Measurements from ENCODE around the gene IL17REL.

IL17REL gene

DNA sequence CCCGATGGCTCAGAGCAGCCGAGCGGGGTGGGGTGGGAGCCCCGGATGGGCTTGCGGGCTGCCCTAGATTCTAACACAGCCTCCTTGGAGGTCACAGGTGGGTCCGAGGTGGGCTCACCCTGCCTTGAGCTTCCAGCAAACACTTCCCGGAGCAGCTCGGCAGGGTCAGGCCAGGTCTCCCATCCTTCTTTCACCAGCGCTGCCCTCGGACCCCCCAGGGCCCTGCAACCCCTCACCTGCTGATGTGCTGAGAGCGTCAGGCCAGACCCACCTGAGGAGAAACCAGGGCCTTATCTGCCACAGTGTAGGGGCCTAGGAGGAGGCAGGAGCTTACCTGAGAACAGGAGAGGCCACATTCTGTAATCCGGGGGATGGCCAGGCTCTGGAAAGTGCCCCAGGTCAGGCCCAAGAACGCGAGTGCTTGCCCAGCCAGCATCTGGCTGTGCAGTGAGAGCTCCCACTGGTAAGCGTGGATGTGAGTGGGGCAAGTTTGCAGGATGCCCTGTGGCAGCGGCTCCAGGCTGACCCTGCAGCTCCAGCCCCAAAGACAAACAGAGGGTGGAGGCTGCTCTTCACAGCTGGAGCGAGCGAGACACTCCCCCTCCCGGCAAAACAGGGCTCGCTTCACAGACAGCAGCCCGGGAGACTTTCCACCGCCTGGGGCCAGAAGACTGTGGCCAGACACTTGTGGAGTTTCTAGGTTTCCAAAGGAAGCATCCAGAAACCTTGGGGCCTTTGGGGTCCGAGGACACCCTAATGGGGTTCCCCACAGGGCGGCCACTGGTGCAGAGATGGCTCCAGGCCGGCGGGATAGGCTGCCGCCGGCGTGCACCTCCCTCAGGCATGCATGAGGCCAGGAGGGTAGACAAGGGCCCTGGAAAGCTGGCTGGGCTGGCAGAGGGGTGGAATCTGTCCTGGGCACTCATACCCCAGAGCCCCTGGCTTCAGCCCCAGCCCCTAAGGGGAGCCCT is at the start of gene IL17REL:
Gene IL17REL (minus strand): TSS at position 555 of the 971 bp plus-strand sequence. CDS start 119 bp downstream, at position 436.
- DNase-seq, result no peak

DNA sequence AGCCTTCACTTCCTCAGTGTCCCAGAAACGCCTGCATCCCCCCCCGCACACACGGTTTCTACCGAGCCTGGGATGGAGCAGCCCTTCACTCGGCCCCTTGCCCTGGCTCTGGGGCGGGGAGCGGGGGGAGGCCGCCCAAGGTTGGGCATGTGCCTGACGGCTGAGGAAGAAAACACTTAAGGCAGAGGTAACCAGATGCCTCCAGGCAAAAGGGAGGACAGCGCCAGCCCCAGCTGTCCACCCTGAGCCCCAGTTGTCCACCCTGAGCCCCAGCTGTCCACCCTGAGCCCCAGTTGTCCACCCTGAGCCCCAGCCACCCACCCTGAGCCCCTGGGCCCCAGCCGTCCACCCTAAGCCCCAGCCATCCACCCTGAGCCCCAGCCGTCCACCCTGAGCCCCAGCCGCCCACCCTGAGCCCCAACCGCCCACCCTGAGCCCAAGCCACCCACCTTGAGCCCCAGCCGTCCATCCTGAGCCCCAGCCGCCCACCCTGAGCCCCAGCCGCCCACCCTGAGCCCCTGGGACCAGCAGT is 49.3 kb upstream of the IL17REL start:
- no peak for DNase-seq

DNA sequence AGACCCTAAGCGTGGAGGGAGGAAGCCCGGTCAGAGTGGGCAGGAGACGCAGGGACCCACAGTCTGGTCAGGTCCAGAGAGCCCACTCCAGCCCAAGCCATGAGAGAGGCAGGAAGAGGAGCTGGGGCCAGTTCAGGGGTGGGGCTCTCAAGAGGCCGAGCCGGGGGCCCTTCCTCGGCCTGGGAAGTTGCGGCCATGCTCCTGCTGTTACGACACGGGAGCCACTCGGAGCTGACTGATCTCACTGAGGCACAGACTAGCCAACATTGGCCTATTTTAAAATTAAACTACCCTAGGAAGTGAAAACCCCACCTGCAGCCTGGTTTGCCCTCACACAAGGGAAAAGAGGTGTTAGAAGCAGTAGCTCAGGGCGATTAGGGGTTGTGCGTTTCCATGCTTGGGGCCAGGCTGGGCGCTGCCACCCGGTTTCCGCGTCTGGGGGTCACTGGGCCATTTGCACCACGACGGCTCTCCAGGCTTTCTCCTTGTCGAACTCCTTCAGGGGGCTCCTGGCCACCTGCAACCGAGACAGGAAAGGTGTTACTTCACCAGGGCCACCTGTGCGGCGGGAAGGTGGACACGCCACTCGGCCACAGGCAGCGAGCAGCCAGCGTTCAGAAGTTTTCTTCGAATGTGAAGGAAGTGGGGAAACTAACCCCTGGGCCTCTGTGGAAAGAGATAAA is 48.7 kb upstream of the IL17REL start:
- DNase-seq, result no peak

DNA sequence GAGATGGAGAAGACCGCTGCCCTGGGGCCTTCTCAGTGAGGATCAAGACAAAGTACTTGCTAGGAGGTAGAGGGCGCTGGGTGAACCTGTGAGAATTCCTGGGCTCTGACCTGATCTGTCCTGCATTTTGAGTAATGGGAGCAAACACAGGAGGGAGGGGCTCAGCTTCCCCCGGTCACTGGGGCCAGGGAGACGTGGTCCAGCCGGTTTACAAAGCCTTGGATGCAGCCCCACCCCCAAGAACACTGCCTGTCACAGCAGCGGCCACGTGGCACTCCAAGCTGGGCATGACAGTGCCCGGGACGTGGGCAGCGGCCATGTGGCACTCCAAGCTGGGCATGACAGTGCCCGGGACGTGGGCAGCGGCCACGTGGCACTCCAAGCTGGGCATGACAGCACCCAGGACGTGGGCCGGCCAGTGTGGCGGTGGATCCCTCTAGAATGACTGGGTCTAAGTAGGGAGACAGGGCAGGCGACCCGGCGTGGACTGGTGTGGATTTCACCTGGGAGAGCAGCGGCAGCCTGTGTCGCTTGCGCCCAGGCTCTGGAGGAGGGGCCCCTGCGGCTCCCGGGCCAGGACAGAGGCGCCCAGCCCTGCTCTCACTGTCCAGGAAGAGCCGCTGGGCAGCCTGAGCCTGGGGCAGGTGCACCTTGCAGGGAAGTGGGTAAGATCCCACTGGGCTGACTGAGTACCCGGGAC is 48.0 kb upstream of the IL17REL start:
- no peak for DNase-seq

DNA sequence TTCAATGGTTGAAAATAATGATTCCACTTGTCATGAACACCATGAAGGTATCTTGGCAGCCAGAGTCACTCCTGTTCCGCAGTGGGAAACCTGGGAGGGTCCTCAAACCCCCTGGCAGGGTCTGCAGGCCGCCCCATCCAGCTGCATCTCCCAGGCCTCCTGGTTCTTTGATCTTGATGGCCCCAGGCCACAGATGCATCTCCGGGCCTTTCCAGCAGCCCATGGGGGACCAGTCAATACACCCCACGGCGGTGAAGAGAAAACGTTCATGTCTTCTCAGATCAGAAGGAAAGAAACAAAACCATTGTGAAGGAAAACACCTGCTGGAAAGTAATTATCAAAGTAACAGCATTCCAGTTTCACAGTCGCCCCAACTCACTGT is 47.3 kb upstream of the IL17REL start:
- DNase-seq, result no peak

DNA sequence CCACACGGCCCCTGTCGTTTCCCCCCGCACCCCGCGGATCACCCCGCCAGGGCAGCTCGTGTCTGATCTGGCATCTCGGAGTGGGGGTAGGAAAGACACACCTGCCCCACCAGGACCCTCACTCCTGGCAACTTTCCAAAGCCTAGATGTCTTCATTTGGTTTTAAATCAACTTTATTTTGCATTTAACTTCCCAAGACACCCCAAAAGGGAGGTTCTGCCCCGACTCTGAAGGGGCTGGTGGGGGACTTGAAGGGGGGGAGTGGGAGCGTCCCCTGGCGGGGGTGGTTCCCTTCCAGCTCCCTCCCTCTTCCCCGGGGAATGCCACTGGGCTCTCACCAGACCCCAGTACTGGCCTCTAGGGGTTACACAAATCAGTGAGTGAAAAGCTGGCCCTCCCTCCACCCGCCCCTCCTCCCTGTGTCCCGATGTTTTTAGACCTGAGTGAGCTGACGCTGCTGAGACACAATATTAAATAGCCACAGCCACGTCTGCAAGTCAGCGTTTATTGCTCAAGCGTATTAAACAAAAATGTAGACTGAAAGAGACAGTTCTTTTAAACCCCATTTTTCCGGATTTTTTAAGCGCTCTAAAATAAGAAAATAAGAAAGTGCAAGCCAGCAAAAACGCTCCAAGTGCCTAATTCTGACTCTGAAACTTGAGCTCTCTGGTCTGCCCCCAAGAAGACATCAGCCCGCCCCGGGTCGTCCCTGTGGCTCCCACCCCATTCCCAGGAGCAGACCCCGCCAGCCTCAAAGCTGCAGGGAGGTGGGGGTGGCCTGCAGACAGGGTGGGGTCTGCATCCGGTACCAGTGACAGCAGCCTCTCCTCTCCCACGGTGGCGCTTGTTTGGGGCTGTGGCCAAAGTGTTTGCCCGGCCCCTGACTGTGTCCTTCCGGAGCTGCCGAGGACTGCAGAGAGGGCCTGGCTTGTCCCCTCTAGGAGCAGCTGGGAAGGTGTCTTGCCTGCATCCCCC is 46.6 kb upstream of the IL17REL start:
- peak; percentile 33 for DNase-seq

DNA sequence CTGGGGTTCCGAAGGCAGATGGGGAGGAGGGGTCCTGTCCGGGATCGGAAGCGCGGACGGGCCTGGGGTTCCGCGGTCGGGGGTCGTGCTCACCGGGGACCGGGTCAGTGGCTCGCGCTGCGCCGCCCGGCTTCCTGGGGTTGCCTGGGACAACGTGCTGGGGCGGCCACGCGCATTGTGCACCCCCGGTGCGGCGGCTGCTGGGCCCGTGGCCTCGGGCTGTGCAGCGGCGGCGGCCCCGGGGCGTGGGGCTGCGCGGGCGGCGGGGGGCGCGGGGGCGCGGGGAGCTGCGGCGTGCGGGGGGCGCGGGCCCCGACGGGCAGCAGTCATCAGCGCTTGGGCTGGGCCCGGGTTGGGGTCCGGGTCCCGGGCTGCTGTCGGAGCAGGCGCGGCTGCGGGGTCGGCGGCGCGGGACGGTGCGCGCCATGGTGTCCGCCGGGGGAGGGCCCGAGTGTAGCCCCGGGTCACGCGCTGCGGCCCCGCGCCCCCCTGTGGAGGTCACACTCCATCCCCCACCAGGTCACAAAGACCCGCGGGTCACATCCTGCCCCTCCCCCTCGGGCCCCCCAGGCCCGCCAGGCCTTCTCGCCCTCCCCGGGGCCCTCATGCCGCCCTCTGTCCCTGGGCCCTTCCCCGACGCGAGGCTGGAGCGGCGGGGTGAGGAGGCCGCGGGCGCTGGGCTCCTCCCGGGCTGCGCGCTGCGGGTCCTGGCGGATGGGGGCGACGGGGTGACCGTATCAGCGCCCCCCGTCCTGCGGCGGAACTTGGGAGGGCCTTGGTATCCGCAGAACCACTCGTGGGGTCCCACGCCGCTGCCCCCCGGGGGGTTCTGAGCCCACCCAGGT is 45.7 kb upstream of the IL17REL start, which contains the start of gene TTLL8:
Gene TTLL8 (minus strand): TSS at position 238 of the 845 bp plus-strand sequence.
- no peak for DNase-seq

DNA sequence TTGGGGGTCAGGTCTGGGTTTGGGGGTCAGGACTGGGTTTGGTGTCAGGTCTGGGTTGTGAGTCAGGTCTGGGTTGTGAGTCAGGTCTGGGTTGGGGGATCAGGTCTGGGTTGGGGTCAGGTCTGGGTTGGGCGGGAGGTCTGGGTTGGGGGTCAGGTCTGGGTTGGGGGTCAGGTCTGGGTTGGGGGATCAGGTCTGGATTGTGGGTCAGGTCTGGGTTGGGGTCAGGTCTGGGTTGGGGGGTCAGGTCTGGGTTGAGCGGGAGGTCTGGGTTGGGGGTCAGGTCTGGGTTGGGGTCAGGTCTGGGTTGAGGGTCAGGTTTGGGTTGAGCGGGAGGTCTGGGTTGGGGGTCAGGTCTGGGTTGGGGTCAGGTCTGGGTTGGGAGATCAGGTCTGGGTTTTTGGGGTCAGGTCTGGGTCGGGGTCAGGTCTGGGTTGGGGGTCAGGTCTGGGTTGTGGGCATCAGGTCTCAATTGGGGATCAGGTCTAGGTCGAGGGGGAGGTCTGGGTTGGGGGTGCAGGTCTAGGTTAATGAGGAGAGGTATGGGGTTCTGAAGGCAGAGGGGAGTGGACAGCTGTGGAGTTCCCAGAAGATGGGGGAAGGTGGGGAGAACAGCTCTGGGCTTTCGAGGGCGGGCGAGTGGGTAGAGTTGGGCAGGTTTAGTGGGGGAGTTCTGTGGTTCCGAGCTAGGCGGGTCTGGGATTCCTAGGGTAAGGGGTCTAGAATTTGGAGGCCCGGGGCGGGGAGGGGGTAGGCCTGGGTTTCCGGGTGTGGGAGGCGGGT is 44.9 kb upstream of the IL17REL start:
- DNase-seq, result no peak

DNA sequence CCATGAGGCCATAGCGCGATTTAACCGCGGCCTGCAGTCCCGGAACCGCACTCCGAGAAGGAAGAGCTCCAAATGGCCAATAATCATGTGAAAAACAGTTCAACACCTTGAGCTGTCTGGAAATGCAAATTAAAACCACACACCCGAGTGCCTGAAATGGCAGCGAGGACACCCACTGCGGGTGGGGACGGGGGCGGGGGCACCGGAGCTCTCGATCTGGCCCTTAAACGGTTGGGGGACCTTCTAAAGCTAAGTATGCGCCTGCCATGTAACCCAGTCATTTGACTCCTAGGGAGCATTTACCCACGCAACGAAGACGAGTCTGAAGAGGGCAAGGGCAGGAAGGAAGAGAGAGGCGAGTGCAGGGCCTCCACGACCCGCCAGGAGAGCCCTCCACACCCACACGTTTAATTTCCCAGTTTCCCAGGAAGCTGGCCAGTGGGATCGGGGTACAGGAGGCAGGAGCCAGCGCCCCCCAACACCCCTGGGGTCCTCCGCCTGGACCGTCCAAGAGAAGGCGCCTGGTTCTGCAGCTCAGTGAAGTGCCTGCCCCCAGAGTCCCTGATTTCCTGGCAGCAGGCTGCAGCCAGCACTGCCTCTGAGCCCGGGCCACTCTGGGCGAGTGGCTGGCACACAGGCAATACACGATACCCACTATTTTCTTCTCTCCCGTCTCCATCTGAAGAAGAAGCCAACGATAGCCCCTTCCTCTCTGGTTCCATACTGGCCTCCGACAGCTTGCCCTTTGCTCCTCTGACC is 43.8 kb upstream of the IL17REL start:
- no peak for DNase-seq

DNA sequence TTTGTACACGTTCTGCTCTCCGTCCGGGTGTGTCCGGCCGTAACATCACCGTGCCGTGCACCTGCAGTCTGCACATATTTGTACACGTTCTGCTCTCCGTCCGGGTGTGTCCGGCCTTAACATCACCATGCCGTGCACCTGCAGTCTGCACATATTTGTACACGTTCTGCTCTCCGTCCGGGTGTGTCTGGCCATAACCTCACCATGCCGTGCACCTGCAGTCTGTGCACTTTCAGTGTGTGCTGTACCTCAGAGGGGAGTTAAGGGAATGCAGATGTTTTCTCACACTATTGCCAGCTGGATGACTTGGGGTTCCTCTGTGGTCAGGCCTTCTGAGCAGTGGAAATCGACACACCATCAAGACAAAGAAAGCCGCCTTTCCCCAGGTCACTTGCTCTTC is 41.3 kb upstream of the IL17REL start:
- DNase-seq, result no peak

DNA sequence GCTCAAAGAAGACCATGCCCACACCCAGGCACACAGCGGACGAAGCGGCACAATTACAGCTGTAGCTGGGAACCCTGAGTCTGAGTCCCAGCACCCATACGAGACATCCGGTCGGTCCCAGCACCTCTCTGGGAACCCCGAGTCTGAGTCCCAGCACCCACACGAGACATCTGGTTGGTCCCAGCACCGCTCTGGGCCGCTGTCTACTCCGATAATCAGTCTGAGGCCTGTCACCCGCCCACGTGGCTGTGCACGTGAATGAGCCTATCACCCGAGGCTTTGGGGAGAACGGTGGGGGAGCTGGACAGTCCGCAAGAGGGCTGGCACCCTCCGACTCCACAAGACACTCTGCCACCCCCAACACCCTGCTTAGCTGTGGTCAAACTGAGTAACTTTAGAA is 39.4 kb upstream of the IL17REL start:
- DNase-seq, result no peak

DNA sequence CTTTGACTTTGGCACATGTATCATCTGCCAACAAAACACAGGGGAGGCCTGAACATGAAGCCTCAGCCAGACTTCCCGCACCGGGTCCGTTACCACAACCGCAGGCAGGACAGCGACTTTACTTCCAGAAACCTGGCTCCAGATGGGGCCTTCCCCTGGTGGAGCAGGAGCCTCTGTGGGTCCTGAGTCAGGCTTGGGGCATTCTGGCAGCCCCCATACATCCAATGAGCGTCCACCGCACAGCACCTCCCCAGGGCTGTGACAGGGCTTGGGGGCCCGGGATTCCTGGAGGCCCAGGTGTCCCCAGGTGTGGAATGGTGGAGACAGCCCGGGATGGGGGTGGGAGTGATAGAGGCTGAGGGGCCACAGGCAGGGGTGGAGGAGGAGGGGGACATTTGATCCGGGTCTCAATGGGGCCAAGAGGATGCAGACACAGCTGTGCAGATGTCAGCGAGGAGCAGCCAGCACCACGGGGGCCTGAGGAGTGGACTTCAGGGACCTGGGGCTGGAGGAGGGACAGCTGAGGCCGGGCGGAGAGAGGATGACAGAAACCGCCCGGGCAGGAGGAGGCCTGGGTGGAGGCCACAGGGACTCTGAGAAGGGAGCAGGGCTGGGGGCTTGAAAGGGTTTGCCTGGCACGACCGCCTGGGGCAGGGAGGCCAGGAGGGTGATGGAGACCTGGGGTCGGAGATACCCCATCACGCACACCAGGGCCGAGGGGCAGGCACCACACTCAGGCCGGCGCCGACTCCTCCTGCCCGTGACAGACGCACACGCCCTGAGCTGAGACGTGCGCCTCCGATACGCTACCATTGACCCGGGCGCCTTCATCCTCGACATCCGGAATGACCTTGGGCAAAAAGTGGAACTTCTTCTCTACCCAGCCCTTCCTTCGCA is 37.0 kb upstream of the IL17REL start:
- no peak for DNase-seq

DNA sequence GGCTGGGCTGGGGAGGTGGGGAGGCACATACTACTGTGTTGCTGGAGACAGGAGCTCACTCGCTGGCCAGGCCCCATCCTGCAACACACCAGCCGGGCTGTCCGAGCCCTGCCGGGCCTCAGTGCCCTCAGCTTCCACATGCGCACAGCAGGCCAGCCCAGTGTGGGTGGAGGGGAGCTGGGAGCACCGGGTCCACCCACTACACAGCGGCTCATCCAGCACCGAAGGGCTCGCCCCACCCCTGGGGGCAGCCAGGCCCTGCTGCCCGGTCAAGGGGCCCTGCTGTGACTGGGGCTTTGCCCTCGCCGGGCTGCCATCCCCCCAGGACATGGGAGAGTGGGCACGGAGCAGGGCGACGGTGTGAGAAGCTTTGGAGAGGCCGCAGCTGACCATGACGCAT is 36.3 kb upstream of the IL17REL start:
- DNase-seq, result no peak

DNA sequence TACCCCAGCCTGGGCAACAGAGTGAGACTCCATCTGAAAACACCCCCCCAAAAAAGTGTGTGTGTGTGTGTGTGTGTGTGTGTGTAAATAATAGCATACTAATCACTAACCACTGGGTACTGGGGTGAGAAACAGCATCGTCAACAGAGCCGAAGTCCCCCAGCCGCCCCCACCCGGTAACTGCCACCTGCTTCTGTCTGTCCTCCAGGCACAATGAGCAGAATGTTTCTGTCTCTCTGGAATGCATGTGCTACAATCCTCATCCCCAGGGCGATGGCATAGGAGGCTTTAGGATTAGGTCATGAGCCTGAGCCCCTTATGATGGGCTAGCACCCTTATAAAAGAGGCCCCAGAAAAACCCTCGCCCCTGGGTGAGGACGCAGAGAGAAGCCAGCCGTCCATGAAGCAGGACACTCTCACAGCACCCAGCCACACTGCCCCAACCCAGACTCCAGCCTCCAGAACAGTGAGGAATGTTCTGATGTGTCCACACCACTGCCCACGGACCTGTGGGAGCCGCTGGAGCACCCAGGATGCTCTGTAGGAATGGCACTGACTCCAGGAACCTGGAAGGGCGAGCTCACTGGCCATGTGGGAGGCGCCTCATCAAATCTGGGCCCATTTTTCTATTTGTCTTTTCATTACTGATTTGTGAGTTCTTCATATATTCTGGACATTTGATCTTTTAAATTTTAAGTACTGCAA is 35.6 kb upstream of the IL17REL start:
- DNase-seq, result no peak

DNA sequence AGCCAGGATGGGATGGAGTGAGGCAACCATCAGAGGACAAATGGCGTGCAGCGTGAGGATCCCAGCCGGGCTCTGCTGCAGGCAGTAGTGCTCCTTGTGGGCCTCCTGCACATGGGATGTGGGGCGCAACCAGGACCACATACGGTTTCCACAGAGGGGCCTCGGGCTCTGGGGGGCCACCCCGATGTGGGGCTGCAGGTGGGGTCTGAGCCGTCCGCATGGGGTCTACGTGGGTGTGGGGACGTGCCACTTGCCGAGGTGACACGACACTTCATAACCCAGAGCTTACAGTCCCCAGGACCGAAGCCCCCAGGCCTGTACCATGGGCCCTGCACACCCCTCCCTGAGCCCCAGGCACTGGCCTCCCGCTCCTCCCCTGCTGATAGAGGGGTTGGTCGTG is 34.8 kb upstream of the IL17REL start:
- no peak for DNase-seq

DNA sequence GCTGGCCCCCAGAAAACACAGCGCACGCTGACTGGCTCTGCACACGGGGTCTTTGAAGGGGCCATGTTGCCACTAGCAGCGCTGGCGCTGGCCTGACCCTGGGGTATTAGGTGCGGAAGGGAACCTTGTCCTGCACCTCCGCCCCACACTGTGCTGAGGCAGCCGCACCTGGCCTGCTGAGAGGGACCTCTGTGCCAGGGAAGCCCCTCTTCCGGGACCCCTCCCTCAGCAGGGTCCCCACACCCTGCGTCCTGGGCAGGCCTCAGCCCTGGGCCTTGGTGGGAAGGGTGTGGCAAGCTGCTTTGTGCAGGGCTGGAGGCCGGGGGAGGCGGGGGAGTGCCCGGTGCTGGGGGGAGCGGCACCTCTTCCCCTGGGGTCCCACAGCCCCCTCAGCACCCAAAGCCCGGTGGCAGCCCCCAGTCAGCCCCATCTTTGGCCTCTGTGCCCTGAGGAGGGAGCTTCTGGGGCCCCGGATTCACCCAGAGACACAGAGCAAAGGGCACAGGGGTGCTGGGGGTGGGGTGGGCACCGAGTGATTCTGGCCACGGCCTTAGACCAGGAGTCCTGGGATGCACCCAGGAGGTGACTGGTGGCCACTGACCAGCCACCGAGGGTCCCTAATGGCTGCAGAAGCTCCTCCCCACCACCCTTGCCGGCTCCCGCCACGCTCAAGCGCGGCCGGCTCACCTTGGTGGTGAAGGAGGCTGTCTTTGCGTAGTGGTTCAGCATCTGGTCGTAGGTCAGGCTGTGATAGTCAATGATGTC is 34.1 kb upstream of the IL17REL start:
- DNase-seq, result no peak

DNA sequence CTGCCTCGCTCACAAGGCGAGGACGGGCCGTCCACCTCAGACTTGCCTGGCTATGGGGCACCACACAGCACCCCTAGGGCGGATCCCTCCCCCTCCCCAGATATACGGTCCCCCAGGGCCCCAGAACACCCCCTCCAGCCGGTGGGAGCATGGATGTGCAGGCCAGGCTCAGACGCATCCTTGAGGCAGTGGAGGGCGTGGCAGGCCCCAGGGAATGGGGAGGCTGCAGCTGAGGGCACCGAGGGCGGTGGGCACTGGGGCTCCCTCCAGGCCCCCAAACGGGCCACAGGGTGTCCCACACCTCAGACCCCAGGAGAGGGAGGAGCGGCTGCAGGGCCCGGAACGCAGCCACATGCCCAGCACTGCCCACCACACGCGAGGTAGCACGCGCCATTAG is 33.5 kb upstream of the IL17REL start:
- DNase-seq, result no peak
